Suprapubic skin (tissue), 4 donors: ENCODE data around the gene BLTP2. TPM values are rescaled to one million over a fixed set of nuclear protein-coding genes. Genes with fewer than 3 reads are reported as not detected.

Experiments
- DNase-seq, 2 donors: peaks; one replicate each; pipeline ENCODE4 v3.0.0-alpha.2; 2019; ENCODE audit warnings: low spot score in 2 of 2
- H3K27ac ChIP-seq: fragments of 200-600 bp; sonication (generic); one replicate; pipeline ENCODE4 v1.5.1; 2019
- H3K27me3 ChIP-seq: fragments of 200-600 bp; sonication (generic); one replicate; pipeline ENCODE4 v1.5.1; 2019
- H3K36me3 ChIP-seq: fragments of 200-600 bp; sonication (generic); one replicate; pipeline ENCODE4 v1.5.1; 2019
- H3K4me1 ChIP-seq: fragments of 200-600 bp; sonication (generic); one replicate; pipeline ENCODE4 v1.5.1; 2019
- H3K4me3 ChIP-seq: fragments of 200-600 bp; sonication (generic); one replicate; pipeline ENCODE4 v1.5.1; 2019; ENCODE audit warnings: mild to moderate bottlenecking
- H3K9me3 ChIP-seq: fragments of 200-600 bp; sonication (generic); one replicate; pipeline ENCODE4 v1.5.1; 2019
- EP300 ChIP-seq: sonication (generic); formaldehyde crosslinking; IDR thresholded peaks from one replicate; pipeline ENCODE4 v1.6.1; 2017; ENCODE audit warnings: antibody characterized with exemption
- POLR2A ChIP-seq, 2 donors: fragments of 450-650 bp; IDR thresholded peaks; one replicate each; pipeline ENCODE4 v1.6.1; 2017; ENCODE audit warnings: antibody characterized with exemption in 2 of 2, mild to moderate bottlenecking in 2 of 2, moderate library complexity in 2 of 2
- POLR2AphosphoS5 ChIP-seq, 3 donors: sonication (generic); formaldehyde crosslinking; IDR thresholded peaks; one replicate each; pipeline ENCODE4 v1.6.1; 2017; ENCODE audit warnings: antibody characterized with exemption in 3 of 3
- WGBS: methylation state at CpG from one replicate; pipeline ENCODE4 v1.1.5; 2018; 5-methylcytosine and 5-hydroxymethylcytosine counted together
- total RNA-seq, 4 donors: library from RNA; depleted of rRNA; stranded (reverse); fragments of >200 nt; gene quantifications; one replicate each; pipeline ENCODE4 v1.1.0, GENCODE V29; 2016
- TF ChIP-seq, protein P1 (sequence below), 2 donors: fragments of 200-600 bp in 1 of 2; fragments of 450-650 bp in 1 of 2; sonication (generic) in 1 of 2; IDR thresholded peaks; one replicate each; pipeline ENCODE4 v1.5.1; 2016 to 2019; ENCODE audit warnings: antibody characterized with exemption in 2 of 2, mild to moderate bottlenecking in 1 of 2, moderate library complexity in 1 of 2

The BLTP2 gene
- total RNA-seq, 4 donors from 2014 or later = 82.7 to 139 (median 125) TPM

DNA sequence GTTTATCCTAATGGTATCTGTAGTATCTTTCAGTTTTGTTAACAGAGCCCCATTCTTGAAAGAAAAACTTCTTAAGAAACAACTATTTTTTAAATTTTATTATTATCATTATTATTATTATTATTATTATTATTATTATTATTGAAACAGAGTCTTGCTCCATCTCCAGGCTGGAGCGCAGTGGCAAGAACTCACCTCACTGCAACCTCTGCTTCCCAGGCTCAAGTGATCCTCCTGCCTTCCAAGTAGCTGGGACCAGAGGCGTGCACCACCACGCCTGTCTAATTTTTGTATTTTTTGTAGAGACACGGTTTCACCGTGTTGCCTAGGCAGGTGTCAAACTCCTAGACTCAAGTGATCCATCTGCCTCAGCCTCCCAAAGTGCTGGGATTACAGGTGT is 40.4 kb upstream of the BLTP2 start:
- DNase-seq = peak in 1 of 2 donors; percentile 62
- no peaks in the 10 kb centered on the region for H3K27me3 ChIP-seq
- H3K9me3 ChIP-seq = no peaks in the 10 kb centered on the region
- H3K36me3 ChIP-seq = peaks cover 100% of the 10 kb centered on the region
- 88% methylated on average over 5 of the region's 5 CpGs for WGBS
- H3K27ac ChIP-seq = no peak overlapping the region
- H3K4me3 ChIP-seq = no peak overlapping the region
- TF ChIP-seq, protein P1, sequence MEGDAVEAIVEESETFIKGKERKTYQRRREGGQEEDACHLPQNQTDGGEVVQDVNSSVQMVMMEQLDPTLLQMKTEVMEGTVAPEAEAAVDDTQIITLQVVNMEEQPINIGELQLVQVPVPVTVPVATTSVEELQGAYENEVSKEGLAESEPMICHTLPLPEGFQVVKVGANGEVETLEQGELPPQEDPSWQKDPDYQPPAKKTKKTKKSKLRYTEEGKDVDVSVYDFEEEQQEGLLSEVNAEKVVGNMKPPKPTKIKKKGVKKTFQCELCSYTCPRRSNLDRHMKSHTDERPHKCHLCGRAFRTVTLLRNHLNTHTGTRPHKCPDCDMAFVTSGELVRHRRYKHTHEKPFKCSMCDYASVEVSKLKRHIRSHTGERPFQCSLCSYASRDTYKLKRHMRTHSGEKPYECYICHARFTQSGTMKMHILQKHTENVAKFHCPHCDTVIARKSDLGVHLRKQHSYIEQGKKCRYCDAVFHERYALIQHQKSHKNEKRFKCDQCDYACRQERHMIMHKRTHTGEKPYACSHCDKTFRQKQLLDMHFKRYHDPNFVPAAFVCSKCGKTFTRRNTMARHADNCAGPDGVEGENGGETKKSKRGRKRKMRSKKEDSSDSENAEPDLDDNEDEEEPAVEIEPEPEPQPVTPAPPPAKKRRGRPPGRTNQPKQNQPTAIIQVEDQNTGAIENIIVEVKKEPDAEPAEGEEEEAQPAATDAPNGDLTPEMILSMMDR (IDR thresholded peaks at IDR 0.05) = no peak
- TF ChIP-seq POLR2A (IDR thresholded peaks at IDR 0.05) (no peak), EP300 (no peak), POLR2AphosphoS5 (IDR thresholded peaks at IDR 0.05) (no peak)
- peaks cover 5% of the 10 kb centered on the region for H3K4me1 ChIP-seq

DNA sequence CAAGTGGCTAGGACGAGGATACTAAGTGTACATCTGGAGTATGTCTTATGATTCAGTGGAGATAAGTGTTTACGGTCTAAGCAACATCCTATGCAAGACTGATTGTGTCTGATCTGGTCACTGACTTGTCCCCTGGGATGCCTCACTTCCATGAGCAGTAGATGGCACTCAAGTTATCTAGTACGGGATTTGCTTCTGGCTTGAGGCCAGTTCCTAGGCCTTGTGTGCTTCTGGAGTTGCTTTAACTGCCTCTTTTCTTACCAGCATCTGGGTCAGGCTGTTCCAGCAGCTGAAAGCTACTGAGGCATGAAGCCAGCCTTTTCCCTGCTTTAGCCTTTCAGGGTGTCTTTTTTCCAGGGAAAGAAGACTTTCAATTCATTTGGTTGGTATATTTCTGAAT is 40.0 kb upstream of the BLTP2 start:
- Histone ChIP-seq H3K9me3 (no peaks in the 10 kb centered on the region), H3K4me1 (peaks cover 5% of the 10 kb centered on the region), H3K27me3 (no peaks in the 10 kb centered on the region), H3K36me3 (peaks cover 100% of the 10 kb centered on the region), H3K4me3 (no peak overlapping the region), H3K27ac (no peak overlapping the region)
- TF ChIP-seq, protein P1 (IDR thresholded peaks at IDR 0.05) = no peak
- TF ChIP-seq EP300 = no peak
- no peak for TF ChIP-seq POLR2AphosphoS5 (IDR thresholded peaks at IDR 0.05)
- no peak for TF ChIP-seq POLR2A (IDR thresholded peaks at IDR 0.05)
- WGBS = 53% methylated on average over 3 of the region's 3 CpGs
- peak in 1 of 2 donors; percentile 60 for DNase-seq

DNA sequence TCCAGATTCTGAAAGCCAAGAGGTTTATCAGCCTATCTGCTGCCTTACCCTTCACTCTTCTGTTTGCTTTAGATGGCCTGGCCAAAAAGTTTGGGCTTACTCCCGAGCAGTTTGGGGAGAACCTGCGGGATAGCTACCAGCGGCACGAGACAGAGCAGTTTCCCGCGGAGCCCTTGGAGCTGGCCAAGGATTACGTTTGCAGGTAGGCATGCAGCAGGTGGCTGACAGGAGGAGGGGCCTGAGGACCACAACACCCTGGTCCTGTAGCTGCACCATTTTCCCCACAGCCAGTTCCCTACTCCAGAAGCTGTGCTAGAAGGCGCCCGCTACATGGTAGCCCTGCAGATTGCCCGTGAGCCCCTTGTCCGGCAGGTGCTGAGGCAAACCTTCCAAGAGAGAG is 37.7 kb upstream of the BLTP2 start:
- Histone ChIP-seq H3K4me3 (no peak overlapping the region), H3K27ac (no peak overlapping the region), H3K9me3 (no peaks in the 10 kb centered on the region), H3K36me3 (peaks cover 100% of the 10 kb centered on the region), H3K4me1 (peaks cover 5% of the 10 kb centered on the region), H3K27me3 (no peaks in the 10 kb centered on the region)
- no peak for DNase-seq
- 86% methylated on average over 11 of the region's 11 CpGs for WGBS
- TF ChIP-seq POLR2A (IDR thresholded peaks at IDR 0.05) (no peak), POLR2AphosphoS5 (IDR thresholded peaks at IDR 0.05) (no peak), EP300 (no peak)
- TF ChIP-seq, protein P1 (IDR thresholded peaks at IDR 0.05) = no peak

DNA sequence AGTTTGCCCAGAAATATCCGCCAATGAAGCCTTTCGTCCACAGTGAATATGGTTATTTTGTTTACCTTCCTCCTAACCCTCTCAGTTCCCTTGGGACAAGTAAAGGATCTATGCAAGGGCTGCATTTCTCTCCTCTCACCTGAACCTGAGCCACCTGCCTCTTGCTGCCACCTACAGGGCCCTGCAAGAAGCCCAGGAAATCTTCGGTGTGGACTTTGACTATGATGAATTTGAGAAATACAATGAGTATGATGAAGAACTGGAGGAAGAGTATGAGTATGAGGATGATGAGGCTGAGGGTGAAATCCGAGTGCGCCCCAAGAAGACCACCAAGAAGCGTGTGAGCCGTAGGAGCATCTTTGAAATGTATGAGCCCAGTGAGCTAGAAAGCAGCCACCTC is 31.0 kb upstream of the BLTP2 start:
- 82% methylated on average over 7 of the region's 7 CpGs for WGBS
- Histone ChIP-seq H3K4me1 (no peaks in the 10 kb centered on the region), H3K27ac (no peak overlapping the region), H3K36me3 (peaks cover 100% of the 10 kb centered on the region), H3K4me3 (no peak overlapping the region), H3K9me3 (no peaks in the 10 kb centered on the region), H3K27me3 (no peaks in the 10 kb centered on the region)
- DNase-seq = no peak
- TF ChIP-seq, protein P1 (IDR thresholded peaks at IDR 0.05) = peak in 1 of 2 donors; percentile 28
- no peak for TF ChIP-seq POLR2A (IDR thresholded peaks at IDR 0.05)

DNA sequence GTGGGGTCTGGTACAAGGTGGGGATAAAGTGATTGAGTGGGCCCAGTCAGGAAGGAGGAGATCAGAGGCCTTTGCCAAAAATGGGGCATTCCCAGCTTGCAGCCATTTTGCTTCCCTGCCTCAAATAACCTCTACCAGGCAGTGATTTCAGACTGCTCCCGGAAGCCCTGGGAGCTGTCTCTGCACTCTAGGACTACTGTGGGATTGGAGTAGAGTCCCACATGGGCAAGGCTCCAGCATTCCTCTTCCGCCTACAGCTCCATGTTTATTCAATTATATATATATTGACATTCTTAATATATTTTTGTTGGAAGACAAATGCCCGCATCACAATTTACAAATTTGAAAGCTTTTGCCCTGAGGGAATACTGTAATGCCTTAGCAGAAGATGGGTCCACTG is 30.5 kb upstream of the BLTP2 start:
- H3K27me3 ChIP-seq = no peaks in the 10 kb centered on the region
- no peak for DNase-seq
- H3K36me3 ChIP-seq = peaks cover 100% of the 10 kb centered on the region
- 81% methylated on average over 3 of the region's 3 CpGs for WGBS
- H3K4me3 ChIP-seq = no peak overlapping the region
- no peak overlapping the region for H3K27ac ChIP-seq
- TF ChIP-seq, protein P1 (IDR thresholded peaks at IDR 0.05) = no peak
- no peak for TF ChIP-seq EP300
- TF ChIP-seq POLR2AphosphoS5 (IDR thresholded peaks at IDR 0.05) = no peak
- no peak for TF ChIP-seq POLR2A (IDR thresholded peaks at IDR 0.05)
- H3K4me1 ChIP-seq = no peaks in the 10 kb centered on the region
- no peaks in the 10 kb centered on the region for H3K9me3 ChIP-seq
